Body of pancreas (tissue), 4 donors: ENCODE measurements around the gene CLK1.

Experiments used
- CTCF ChIP-seq, 7 experiments: fragments of 450-650 bp in 4 of 7; fragments of 200-600 bp in 3 of 7; sonication (generic) in 3 of 7; IDR thresholded peaks; one replicate each; pipeline ENCODE4 v1.5.1; 2016 to 2019; ENCODE audit warnings: antibody characterized with exemption in 7 of 7
- POLR2A ChIP-seq, 3 donors: fragments of 450-650 bp; IDR thresholded peaks; one replicate each; pipeline ENCODE4 v1.6.1; 2016; ENCODE audit warnings: antibody characterized with exemption in 3 of 3, mild to moderate bottlenecking in 2 of 3

GRCh38 chr2:200873560-200873959, 9.1 kb upstream of the CLK1 start:
- TF ChIP-seq CTCF (IDR thresholded peaks at IDR 0.05): no peak
- TF ChIP-seq POLR2A (IDR thresholded peaks at IDR 0.05): no peak
